PC-9 (cell line): ENCODE results near the gene DCUN1D1.

Experiments used
- EZH2 ChIP-seq: fragments of 200-600 bp; sonication (generic); IDR thresholded peaks from 2 replicates; pipeline ENCODE4 v1.8.0; 2017; ENCODE audit warnings: antibody characterized with exemption, low read depth
- TF ChIP-seq, protein P1 (sequence below): fragments of 200-600 bp; sonication (generic); conservative IDR thresholded peaks from 2 replicates; pipeline ENCODE4 v1.6.1; 2017; ENCODE audit warnings: mixed run types, antibody characterized with exemption, mild to moderate bottlenecking, moderate library complexity

DNA sequence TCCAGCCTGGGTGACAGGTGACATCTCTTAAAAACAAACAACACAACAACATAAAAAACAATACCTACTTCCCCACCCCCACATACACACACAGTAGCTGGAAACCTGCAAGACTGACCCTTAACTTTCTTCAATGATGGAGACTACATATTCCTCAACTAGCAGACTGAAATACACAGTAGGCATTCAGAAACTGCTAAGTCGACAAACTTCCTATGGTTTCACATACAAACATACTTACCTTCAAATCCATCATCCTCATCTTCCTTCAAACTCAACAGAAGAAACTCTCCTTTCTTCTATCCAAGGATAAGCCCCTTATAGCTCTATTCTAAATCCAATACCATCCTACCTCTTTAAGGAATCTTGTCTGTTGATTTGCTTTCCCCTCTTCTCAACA is 30.6 kb downstream of the DCUN1D1 start:
- TF ChIP-seq, protein P1, sequence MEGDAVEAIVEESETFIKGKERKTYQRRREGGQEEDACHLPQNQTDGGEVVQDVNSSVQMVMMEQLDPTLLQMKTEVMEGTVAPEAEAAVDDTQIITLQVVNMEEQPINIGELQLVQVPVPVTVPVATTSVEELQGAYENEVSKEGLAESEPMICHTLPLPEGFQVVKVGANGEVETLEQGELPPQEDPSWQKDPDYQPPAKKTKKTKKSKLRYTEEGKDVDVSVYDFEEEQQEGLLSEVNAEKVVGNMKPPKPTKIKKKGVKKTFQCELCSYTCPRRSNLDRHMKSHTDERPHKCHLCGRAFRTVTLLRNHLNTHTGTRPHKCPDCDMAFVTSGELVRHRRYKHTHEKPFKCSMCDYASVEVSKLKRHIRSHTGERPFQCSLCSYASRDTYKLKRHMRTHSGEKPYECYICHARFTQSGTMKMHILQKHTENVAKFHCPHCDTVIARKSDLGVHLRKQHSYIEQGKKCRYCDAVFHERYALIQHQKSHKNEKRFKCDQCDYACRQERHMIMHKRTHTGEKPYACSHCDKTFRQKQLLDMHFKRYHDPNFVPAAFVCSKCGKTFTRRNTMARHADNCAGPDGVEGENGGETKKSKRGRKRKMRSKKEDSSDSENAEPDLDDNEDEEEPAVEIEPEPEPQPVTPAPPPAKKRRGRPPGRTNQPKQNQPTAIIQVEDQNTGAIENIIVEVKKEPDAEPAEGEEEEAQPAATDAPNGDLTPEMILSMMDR: no peak
- no peak for TF ChIP-seq EZH2
